ENCODE measurements around the gene MED25. TPM values are rescaled to one million over a fixed set of nuclear protein-coding genes. Genes with fewer than 3 reads are reported as not detected.
A peak's percentile ranks its signal among the peaks of the same experiment; 100 is the strongest.

The MED25 gene
- total and polyA plus RNA-seq, 2 experiments from 2014 or later, result 45.6 to 58.6 TPM

- TF ChIP-seq REST (IDR thresholded peaks at IDR 0.05; ENCODE audit: unreplicated experiment) (no peak), ZNF331 (CRISPR knock-in tag; IDR thresholded peaks at IDR 0.05; ENCODE audit: low read depth) (no peak), EZH2 (IDR thresholded peaks at IDR 0.05; ENCODE audit: low read depth, unreplicated experiment) (no peak), NANOG (IDR thresholded peaks at IDR 0.05; ENCODE audit: borderline replicate concordance) (no peak), JUNB (IDR thresholded peaks at IDR 0.05; ENCODE audit: unreplicated experiment) (no peak), ZNF114 (CRISPR knock-in tag; IDR thresholded peaks at IDR 0.05) (no peak), ETS1 (IDR thresholded peaks at IDR 0.05) (no peak), STAT1 (IDR thresholded peaks at IDR 0.05; ENCODE audit: unreplicated experiment) (no peak), POLR2AphosphoS5 (IDR thresholded peaks at IDR 0.05; ENCODE audit: low read depth) (no peak)
Observed at GRCh38 chr19:49878744-49879070, 60.6 kb downstream of the MED25 start (continued).

- H3K9me3 Mint-ChIP-seq, result peaks cover 3% of the 10 kb centered on the region; the same call in 1 of the 3 replicates
- peaks cover 18% of the 10 kb centered on the region for H3K27me3 Mint-ChIP-seq (ENCODE audit: insufficient read depth, low read depth, poor library complexity)
- no peak overlapping the region for H3K27ac Mint-ChIP-seq
- peak overlapping the region; percentile 63 for H3K4me3 ChIP-seq
- no peak for DNase-seq (ENCODE audit: low spot score)
- H3K27me3 ChIP-seq (ENCODE audit: insufficient read depth), result no peaks in the 10 kb centered on the region
- H3F3A ChIP-seq (replicated peaks; ENCODE audit: low read depth), result peaks cover 12% of the 10 kb centered on the region; the same call in 1 of the 2 replicates
- H3K9me2 ChIP-seq (ENCODE audit: insufficient read depth), result no peaks in the 10 kb centered on the region
- H3K79me2 ChIP-seq (replicated peaks; ENCODE audit: insufficient read depth), result peaks cover 35% of the 10 kb centered on the region
- H3K4me2 ChIP-seq, result peak overlapping the region; percentile 92; the same call in 1 of the 2 replicates
- H2AFZ ChIP-seq, result no peak overlapping the region
- H3K4me3 Mint-ChIP-seq, result no peak overlapping the region
- ATAC-seq, result no peak
- peaks cover 26% of the 10 kb centered on the region for H3K4me1 Mint-ChIP-seq
- H4K20me1 ChIP-seq (replicated peaks; ENCODE audit: insufficient read depth), result peaks cover 8% of the 10 kb centered on the region
- H3K36me3 ChIP-seq (ENCODE audit: insufficient read depth), result peaks cover 35% of the 10 kb centered on the region
- peaks cover 16% of the 10 kb centered on the region; the same call in 1 of the 2 replicates for H3K4me1 ChIP-seq (ENCODE audit: insufficient read depth)
- peak overlapping the region; percentile 96 for H3K27ac ChIP-seq (ENCODE audit: low read depth)
- TF ChIP-seq ZNF331 (CRISPR knock-in tag; IDR thresholded peaks at IDR 0.05; ENCODE audit: low read depth), result no peak
- no peak for TF ChIP-seq REST (IDR thresholded peaks at IDR 0.05; ENCODE audit: unreplicated experiment)
- TF ChIP-seq JUNB (IDR thresholded peaks at IDR 0.05; ENCODE audit: unreplicated experiment), result no peak
- H3K36me3 Mint-ChIP-seq (ENCODE audit: low read depth), result peaks cover 62% of the 10 kb centered on the region
Observed at GRCh38 chr19:49879243-49879963, 61.3 kb downstream of the MED25 start.

Data from GM23338 (cell line).